ENCODE results near the gene RND1. TPM values are rescaled to one million over a fixed set of nuclear protein-coding genes. Genes with fewer than 3 reads are reported as not detected.

The RND1 gene
- total and polyA plus RNA-seq, 2 of the 8 experiments (the other 6 are each of a cell fraction or from before 2014, with no cell fraction given) = 15.8 to 17.1 TPM

DNA sequence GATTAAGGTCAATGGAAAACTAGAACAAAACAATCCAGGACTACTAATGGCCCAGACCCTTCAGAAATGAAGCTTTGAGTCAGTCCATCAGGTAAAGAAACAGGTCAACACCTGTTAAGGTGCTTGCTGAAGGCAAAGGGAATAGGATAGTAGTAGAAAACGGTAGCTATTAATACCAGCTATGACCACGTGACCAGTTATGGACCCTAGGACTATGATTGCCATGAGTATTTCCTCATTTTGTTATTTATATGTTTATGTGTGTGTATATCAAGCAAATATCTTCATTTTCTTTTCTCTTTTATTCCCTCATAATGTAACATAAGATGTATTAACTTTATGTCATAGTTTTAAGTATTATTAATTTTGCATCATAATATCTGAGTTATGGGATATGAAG lies 34.0 kb upstream of the RND1 start (continued):
- no peak for TF ChIP-seq RBBP5 (IDR thresholded peaks at IDR 0.05; ENCODE audit: borderline replicate concordance, low read depth, low read length)
- TF ChIP-seq NRF1 (IDR thresholded peaks at IDR 0.05; ENCODE audit: low read depth, low read length) = no peak
- TF ChIP-seq POLR2A (IDR thresholded peaks at IDR 0.05; ENCODE audit: control extremely low read depth in 1 of 2, low read depth in 2 of 2, low read length in 2 of 2) = no peak
- TF ChIP-seq CEBPB (IDR thresholded peaks at IDR 0.05; ENCODE audit: low read depth, low read length) = no peak
- TF ChIP-seq KDM4A (IDR thresholded peaks at IDR 0.05; ENCODE audit: low read depth, low read length, severe bottlenecking) = no peak
- TF ChIP-seq HDAC6 (IDR thresholded peaks at IDR 0.05; ENCODE audit: low read depth, low read length) = no peak
- TF ChIP-seq CTBP2 (IDR thresholded peaks at IDR 0.05; ENCODE audit: borderline replicate concordance, insufficient read depth, insufficient read length, low read length) = no peak
- TF ChIP-seq JUND (IDR thresholded peaks at IDR 0.05; ENCODE audit: low read length) = no peak
